H1 (cell line): ENCODE measurements around the gene TBC1D24. TPM values are rescaled to one million over a fixed set of nuclear protein-coding genes. Genes with fewer than 3 reads are reported as not detected.

Source experiments
- CTCF ChIA-PET: fragments of 300-600 bp; sonication (Branson Sonifier 250); formaldehyde crosslinking; loops from one replicate; lab custom pipeline; 2021; ENCODE audit not compliant: partially characterized antibody; lab: Charles Lee
- POLR2A ChIA-PET: fragments of 300-600 bp; sonication (Branson Sonifier 250); formaldehyde crosslinking; loops from one replicate; lab custom pipeline; 2021; ENCODE audit warnings: inconsistent platforms; ENCODE audit not compliant: partially characterized antibody; lab: Charles Lee
- DNase-seq, 2 experiments: peaks; one replicate each; pipeline versions ENCODE4 v3.0.0 to v3.0.0-alpha.2; 2010 to 2022; ENCODE audit warnings: low spot score in 2 of 2, low read depth in 1 of 2, mixed read lengths in 1 of 2
- FAIRE-seq: peaks from 2 replicates; lab custom pipeline; 2011; peaks lifted over from hg19 to GRCh38; lab: Jason Lieb, UNC
- H2AFZ ChIP-seq: 2 replicates; pipeline ENCODE4 v1.8.1; 2012; ENCODE audit warnings: low read length, inconsistent platforms
- H2AK5ac ChIP-seq: 2 replicates; pipeline ENCODE4 v1.6.1; 2013; ENCODE audit warnings: low read depth, low read length
- H2BK120ac ChIP-seq: replicated peaks from 2 replicates; pipeline ENCODE3; 2013; ENCODE audit warnings: low read depth, low read length, inconsistent platforms
- H2BK12ac ChIP-seq: 2 replicates; pipeline ENCODE4 v1.6.1; 2013; ENCODE audit warnings: low read depth, low read length
- H2BK15ac ChIP-seq: 2 replicates; pipeline ENCODE4 v1.6.1; 2013; ENCODE audit warnings: low read length
- H2BK20ac ChIP-seq: 2 replicates; pipeline ENCODE4 v1.6.1; 2013; ENCODE audit warnings: low read length
- H2BK5ac ChIP-seq: 2 replicates; pipeline ENCODE4 v1.6.1; 2013; ENCODE audit warnings: low read depth, low read length
- H3K14ac ChIP-seq: 2 replicates; pipeline ENCODE4 v1.6.1; 2013; ENCODE audit warnings: inconsistent platforms; ENCODE audit not compliant: insufficient read length
- H3K18ac ChIP-seq: 2 replicates; pipeline ENCODE4 v1.6.1; 2013; ENCODE audit warnings: low read length; ENCODE audit errors: extremely low read depth
- H3K23ac ChIP-seq: 2 replicates; pipeline ENCODE4 v1.6.1; 2013; ENCODE audit warnings: inconsistent platforms; ENCODE audit not compliant: insufficient read length
- H3K23me2 ChIP-seq: 2 replicates; pipeline ENCODE4 v1.6.1; 2013; ENCODE audit warnings: low read depth, low read length
- H3K27ac ChIP-seq: 2 replicates; pipeline ENCODE4 v1.6.1; 2011; ENCODE audit warnings: low read depth, low read length, inconsistent platforms
- H3K27me3 ChIP-seq, 4 experiments: replicated peaks in 1 of 4; 1 replicate in 1 of 4; 2 replicates in 3 of 4; pipeline versions ENCODE4 v1.6.1 to v1.8.1; 2011 to 2013; ENCODE audit warnings: low read length in 3 of 4, mild to moderate bottlenecking in 3 of 4, inconsistent platforms in 2 of 4, mixed read lengths in 2 of 4, moderate library complexity in 1 of 4; ENCODE audit not compliant: control insufficient read depth in 3 of 4, insufficient read depth in 3 of 4; ENCODE audit errors: extremely low read depth in 1 of 4
- H3K36me3 ChIP-seq, 4 experiments: 2 replicates each; pipeline versions ENCODE4 v1.6.1 to v1.8.1; 2011 to 2013; ENCODE audit warnings: mild to moderate bottlenecking in 4 of 4, low read length in 3 of 4, moderate library complexity in 2 of 4, control low read depth in 1 of 4, inconsistent platforms in 1 of 4; ENCODE audit not compliant: insufficient read depth in 4 of 4, control insufficient read depth in 2 of 4
- H3K4ac ChIP-seq: replicated peaks from 2 replicates; pipeline ENCODE3; 2013; ENCODE audit warnings: low read length, low read depth, mixed read lengths, inconsistent platforms; ENCODE audit not compliant: insufficient read length
- H3K4me1 ChIP-seq, 4 experiments: replicated peaks in 1 of 4; 1 replicate in 1 of 4; 2 replicates in 3 of 4; pipeline versions ENCODE4 v1.6.1 to v1.8.1; 2011 to 2013; ENCODE audit warnings: low read length in 3 of 4, inconsistent platforms in 2 of 4, mixed read lengths in 1 of 4; ENCODE audit not compliant: insufficient read depth in 4 of 4, control insufficient read depth in 3 of 4
- H3K4me2 ChIP-seq, 2 experiments: 2 replicates each; pipeline versions ENCODE4 v1.6.1 to v1.8.1; 2011 to 2013; ENCODE audit warnings: low read depth in 2 of 2, low read length in 2 of 2, control low read depth in 1 of 2, inconsistent platforms in 1 of 2, mild to moderate bottlenecking in 1 of 2; ENCODE audit not compliant: insufficient read depth in 1 of 2
- H3K4me3 ChIP-seq, 4 experiments: fragments of 200-600, 300-600 bp in 1 of 4; sonication (generic), shearing (Covaris generic), sonication (Bioruptor Twin) in 1 of 4; 2 replicates each; pipeline versions ENCODE4 v1.5.1 to v1.8.1; 2011 to 2016; ENCODE audit warnings: low read length in 4 of 4, low read depth in 3 of 4, control low read depth in 2 of 4, inconsistent platforms in 2 of 4, mild to moderate bottlenecking in 2 of 4, mixed read lengths in 1 of 4, moderate library complexity in 1 of 4; ENCODE audit not compliant: insufficient read depth in 2 of 4; ENCODE audit errors: extremely low read depth in 1 of 4
- H3K56ac ChIP-seq: replicated peaks from 2 replicates; pipeline ENCODE3; 2013; ENCODE audit warnings: low read depth, mild to moderate bottlenecking, mixed read lengths, low read length, inconsistent platforms; ENCODE audit not compliant: insufficient read length
- H3K79me1 ChIP-seq: 2 replicates; pipeline ENCODE4 v1.6.1; 2013; ENCODE audit warnings: low read depth, low read length, control low read depth
- H3K79me2 ChIP-seq, 2 experiments: 2 replicates each; pipeline versions ENCODE4 v1.6.1 to v1.8.1; 2012 to 2013; ENCODE audit warnings: low read length in 2 of 2, mild to moderate bottlenecking in 2 of 2, inconsistent platforms in 1 of 2; ENCODE audit not compliant: insufficient read depth in 2 of 2, control insufficient read depth in 1 of 2
- H3K9ac ChIP-seq, 4 experiments: replicated peaks in 1 of 4; 1 replicate in 1 of 4; 2 replicates in 3 of 4; pipeline versions ENCODE4 v1.6.1 to v1.8.1; 2011 to 2013; ENCODE audit warnings: low read depth in 3 of 4, low read length in 3 of 4, control low read depth in 2 of 4, mild to moderate bottlenecking in 2 of 4, moderate library complexity in 2 of 4, inconsistent platforms in 1 of 4; ENCODE audit errors: extremely low read depth in 1 of 4
- H3K9me3 ChIP-seq, 2 experiments: 2 replicates each; pipeline versions ENCODE4 v1.6.1 to v1.8.1; 2012 to 2013; ENCODE audit warnings: mild to moderate bottlenecking in 2 of 2, moderate library complexity in 2 of 2, control low read depth in 1 of 2, inconsistent platforms in 1 of 2, low read depth in 1 of 2, low read length in 1 of 2, mixed read lengths in 1 of 2; ENCODE audit not compliant: insufficient read depth in 2 of 2
- H4K20me1 ChIP-seq, 2 experiments: replicated peaks in 1 of 2; 2 replicates each; pipeline versions ENCODE3 to v1.8.1; 2011 to 2013; ENCODE audit warnings: inconsistent platforms in 2 of 2, low read length in 2 of 2, mild to moderate bottlenecking in 1 of 2; ENCODE audit not compliant: insufficient read depth in 2 of 2, control insufficient read depth in 1 of 2
- H4K5ac ChIP-seq: 2 replicates; pipeline ENCODE4 v1.6.1; 2013; ENCODE audit warnings: low read length, low read depth, mixed read lengths, inconsistent platforms; ENCODE audit not compliant: insufficient read length
- H4K8ac ChIP-seq: 2 replicates; pipeline ENCODE4 v1.8.0; 2013; ENCODE audit warnings: mild to moderate bottlenecking, moderate library complexity, low read length, inconsistent platforms; ENCODE audit not compliant: insufficient read depth; ENCODE audit errors: extremely low read depth
- H4K91ac ChIP-seq: replicated peaks from 2 replicates; pipeline ENCODE3; 2013; ENCODE audit warnings: low read length, mixed read lengths, inconsistent platforms; ENCODE audit not compliant: insufficient read length
- CBX5 ChIP-seq: fragments of 300-800, 300-1000 bp; sonication (generic); IDR thresholded peaks from 2 replicates; pipeline ENCODE4 v1.7.1; 2016; ENCODE audit warnings: antibody characterized with exemption, low read length, low read depth
- CBX8 ChIP-seq: fragments of 300-800, 300-1000 bp; sonication (generic); IDR thresholded peaks from 2 replicates; pipeline ENCODE4 v1.7.1; 2016; ENCODE audit warnings: low read depth, low read length, borderline replicate concordance
- CTBP2 ChIP-seq: IDR thresholded peaks from 2 replicates; pipeline ENCODE4 v1.7.0; 2011; ENCODE audit warnings: borderline replicate concordance, mild to moderate bottlenecking, moderate library complexity, mixed read lengths, low read length; ENCODE audit not compliant: insufficient read depth, insufficient read length
- GABPA ChIP-seq: IDR thresholded peaks from 2 replicates; pipeline ENCODE4 v1.6.1; 2011; ENCODE audit warnings: mild to moderate bottlenecking, low read length, moderate library complexity, borderline replicate concordance; ENCODE audit not compliant: insufficient read depth
- JUND ChIP-seq: IDR thresholded peaks from 2 replicates; pipeline ENCODE4 v1.6.1; 2011; ENCODE audit warnings: mild to moderate bottlenecking, improper control_type of control experiment, low read length
- MAFK ChIP-seq: IDR thresholded peaks from 2 replicates; pipeline ENCODE4 v1.6.1; 2012; ENCODE audit warnings: low read depth, mild to moderate bottlenecking, improper control_type of control experiment, low read length
- POLR2AphosphoS5 ChIP-seq: IDR thresholded peaks from 2 replicates; pipeline ENCODE4 v1.6.1; 2011; ENCODE audit warnings: low read depth, low read length
- POU5F1 ChIP-seq: IDR thresholded peaks from 2 replicates; pipeline ENCODE4 v1.6.1; 2011; ENCODE audit warnings: low read depth, mild to moderate bottlenecking, low read length, moderate library complexity
- RFX5 ChIP-seq: IDR thresholded peaks from 2 replicates; pipeline ENCODE4 v1.6.1; 2011; ENCODE audit warnings: low read depth, low read length, improper control_type of control experiment, borderline replicate concordance
- SIRT6 ChIP-seq: IDR thresholded peaks from one replicate; pipeline ENCODE4 v1.7.1; 2012; ENCODE audit warnings: low read length, inconsistent platforms
- SP4 ChIP-seq: IDR thresholded peaks from 2 replicates; pipeline ENCODE4 v1.6.1; 2012; ENCODE audit warnings: low read length, inconsistent platforms
- WGBS, 2 experiments: shearing (Covaris generic) in 1 of 2; methylation state at CpG; one replicate each; pipeline versions ENCODE4 v1.1.6 to v1.1.7; 2013 to 2015; ENCODE audit warnings: low lambda C conversion rate in 2 of 2, mixed read lengths in 2 of 2, inconsistent platforms in 1 of 2, low coverage in 1 of 2, missing lambda C conversion rate in 1 of 2; ENCODE audit not compliant: insufficient replicate concordance in 2 of 2, insufficient coverage in 1 of 2, insufficient read length in 1 of 2; ENCODE audit errors: extremely low coverage in 1 of 2, missing lambda C conversion rate in 1 of 2; 5-methylcytosine and 5-hydroxymethylcytosine counted together
- polyA plus RNA-seq, 7 experiments: library from polyadenylated mRNA; depleted of rRNA in 3 of 7; stranded (reverse) in 5 of 7; unstranded in 2 of 7; fragments of >200 nt in 5 of 7; fragments of 200-250 nt in 2 of 7; gene quantifications; 1 replicate in 5 of 7; 2 replicates in 1 of 7; 4 replicates in 1 of 7; pipeline versions ENCODE4 v1.2.1 to v1.2.3, GENCODE V29; 2011 to 2013; ENCODE audit warnings: missing spikeins in 2 of 7, mixed read lengths in 2 of 7
- total RNA-seq: library from RNA; stranded (reverse); fragmentation: NEBNext Ultra II Directional; extraction: Animal tissue kit (Norgen Biotek cat#: 25700); gene quantifications from 2 replicates; pipeline ENCODE4 v1.2.1, GENCODE V29; 2021

TBC1D24 gene
- total and polyA plus RNA-seq, 2 of the 8 experiments (the other 6 are each of a cell fraction or from before 2014, with no cell fraction given) = 8.7 to 21.5 TPM

DNA sequence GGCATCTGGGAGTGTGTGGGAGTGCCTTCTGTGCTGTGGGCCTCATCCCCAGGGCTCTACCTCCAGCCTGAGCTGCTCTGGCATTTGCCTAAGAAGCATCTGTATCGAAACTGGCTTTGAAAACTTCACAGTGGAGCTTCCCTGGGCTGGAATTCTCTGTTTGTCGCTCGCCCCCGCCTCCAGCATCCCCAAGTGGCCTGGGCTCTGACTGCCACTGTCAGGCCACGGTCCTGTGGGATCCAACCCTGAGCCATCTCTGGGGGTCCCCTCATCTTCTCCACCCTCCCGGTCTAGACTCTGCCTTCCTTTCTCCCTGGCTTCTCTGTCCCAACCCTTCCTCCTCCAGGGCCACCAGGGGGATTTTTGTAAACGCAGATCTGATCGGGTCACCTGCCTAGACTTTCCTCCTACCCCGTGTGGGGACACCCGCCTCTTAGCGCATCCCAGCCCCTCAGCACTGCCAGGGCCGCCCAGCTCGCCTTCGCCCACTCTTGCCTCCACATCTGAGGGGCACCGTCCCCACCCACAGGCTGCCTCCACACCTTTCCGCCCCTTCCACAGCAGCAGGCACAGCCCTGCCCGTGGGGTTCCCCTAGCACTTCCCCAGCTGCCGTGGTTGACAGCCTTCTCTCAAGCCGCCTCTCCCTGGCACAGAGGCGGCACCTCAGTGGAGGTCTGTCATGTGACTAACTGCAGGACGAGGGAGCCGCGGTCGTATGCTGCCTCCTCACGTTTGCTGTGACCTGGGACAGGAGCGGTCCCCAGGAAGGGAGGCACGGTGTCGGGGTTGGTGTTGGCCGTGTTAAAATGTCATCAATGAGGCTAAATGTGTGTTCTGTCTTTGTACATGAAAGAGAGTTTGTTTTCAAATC, 12.0 kb downstream of the TBC1D24 start:
- H2BK12ac ChIP-seq = no peak overlapping the region
- H3K9ac ChIP-seq = no peak overlapping the region
- TF ChIP-seq MAFK (no peak), JUND (no peak), SP4 (no peak), CTBP2 (no peak), SIRT6 (no peak), POLR2AphosphoS5 (no peak), CBX5 (no peak), POU5F1 (no peak), CBX8 (no peak), GABPA (no peak), RFX5 (no peak)

More for the DNA sequence above, 12.0 kb downstream of the TBC1D24 start:
- H3K36me3 ChIP-seq = no peaks in the 10 kb centered on the region
- WGBS, 2 experiments = 90% methylated on average over 28 of the region's 29 CpGs; no CpG with 5 or more reads in 1 of the 2 experiments
- H2BK5ac ChIP-seq = 0 out of 2 replicates have a peak overlapping the region, but pooled peaks have one; percentile 44
- H2BK120ac ChIP-seq = no peak overlapping the region
- H3K79me2 ChIP-seq = 0 out of 4 replicates have a peak, but pooled peaks cover 0 to 2% of the 10 kb centered on the region in 2 experiments
- no peak overlapping the region for H2BK20ac ChIP-seq
- no peak overlapping the region; a peak in 1 of 4 replicates for H3K4me2 ChIP-seq
- H3K18ac ChIP-seq = no peak overlapping the region
- POLR2A ChIA-PET = interaction anchor here (0.8 to 1.5 kb wide), 4 partner anchors 10 to 116 kb away, joined by 3 to 5 read pairs (median 4); partner anchors contain the start of genes AMDHD2 and TEDC2
- H3K14ac ChIP-seq = no peak overlapping the region
- H3K23ac ChIP-seq = no peak overlapping the region
- no peaks in the 10 kb centered on the region for H3K9me3 ChIP-seq
- CTCF ChIA-PET = interaction anchor here (0.6 to 3.6 kb wide), 9 partner anchors 11 to 346 kb away, joined by 3 to 32 read pairs (median 4); partner anchors contain the start of genes ATP6V0C and TBC1D24
- peaks cover 12% of the 10 kb centered on the region for H3K79me1 ChIP-seq
- no peak overlapping the region for H3K4ac ChIP-seq
- no peak overlapping the region for H3K56ac ChIP-seq
- FAIRE-seq (no peak), DNase-seq (no peak)
- no peak overlapping the region for H2AFZ ChIP-seq
- H3K23me2 ChIP-seq = no peaks in the 10 kb centered on the region
- H3K27me3 ChIP-seq = no peaks in the 10 kb centered on the region; a peak in 1 of 7 replicates
- H4K8ac ChIP-seq = peak overlapping the region; percentile 28; the same call in 1 of the 2 replicates
- no peak overlapping the region for H2AK5ac ChIP-seq
- peaks cover 0 to 15% of the 10 kb centered on the region in 2 experiments for H4K20me1 ChIP-seq
- H3K4me3 ChIP-seq = no peak overlapping the region
- H4K91ac ChIP-seq = no peak overlapping the region
- no peak overlapping the region for H2BK15ac ChIP-seq
- H4K5ac ChIP-seq = no peak overlapping the region
- H3K27ac ChIP-seq = no peak overlapping the region
- H3K4me1 ChIP-seq = peaks cover 0 to 3% (median 0%) of the 10 kb centered on the region in 4 experiments; a peak in 1 of 7 replicates
